T follicular helper cell (primary cell): ENCODE data around the gene POLD2.
"Not testable (repeated sequence)": the region's sequence is repeated elsewhere in the genome, so short reads cannot be mapped to it uniquely, and the experiment has no call there.

Experiments
- DNase-seq: peaks from one replicate; pipeline ENCODE4 v3.0.0-alpha.2; 2020; ENCODE audit warnings: low read depth
- total RNA-seq, 2 experiments: gene quantifications; one replicate each; lab custom pipeline; 2026; lab: John Stamatoyannopoulos, UW

POLD2 gene
- 71.7 to 217 reads per million in 2 experiments for total RNA-seq

GRCh38 chr7:44123190-44124003, at the start of gene POLD2:
Gene POLD2, minus strand, starts transcription at chr7:44123548. Its CDS starts 1,495 bp downstream, at chr7:44122053.
- peak; percentile 94 for DNase-seq

GRCh38 chr7:44172803-44173424, 49.6 kb upstream of the POLD2 start:
- DNase-seq = no peak

GRCh38 chr7:44172352-44172751, 49.0 kb upstream of the POLD2 start:
- DNase-seq = no peak

- not testable (repeated sequence) for DNase-seq
Observed at GRCh38 chr7:44171901-44172300, 48.6 kb upstream of the POLD2 start.

GRCh38 chr7:44167920-44168319, 44.6 kb upstream of the POLD2 start:
- DNase-seq = no peak

GRCh38 chr7:44163591-44163990, 40.2 kb upstream of the POLD2 start:
- DNase-seq = no peak

GRCh38 chr7:44162785-44163395, 39.5 kb upstream of the POLD2 start:
- no peak for DNase-seq

- DNase-seq = no peak
Observed at GRCh38 chr7:44162179-44162578, 38.8 kb upstream of the POLD2 start.

GRCh38 chr7:44161371-44161770, 38.0 kb upstream of the POLD2 start:
- no peak for DNase-seq

- DNase-seq = no peak
Observed at GRCh38 chr7:44159824-44160630, 36.7 kb upstream of the POLD2 start.

GRCh38 chr7:44158873-44159631, 35.7 kb upstream of the POLD2 start:
- DNase-seq = no peak

- no peak for DNase-seq
Observed at GRCh38 chr7:44158096-44158872, 34.9 kb upstream of the POLD2 start.

- no peak for DNase-seq
Observed at GRCh38 chr7:44157116-44158080, 34.0 kb upstream of the POLD2 start.

- DNase-seq = no peak
Observed at GRCh38 chr7:44156453-44157010, 33.2 kb upstream of the POLD2 start.

GRCh38 chr7:44155191-44156185, 32.1 kb upstream of the POLD2 start:
- no peak for DNase-seq

GRCh38 chr7:44154703-44155102, 31.4 kb upstream of the POLD2 start:
- no peak for DNase-seq

- no peak for DNase-seq
Observed at GRCh38 chr7:44153948-44154335, 30.6 kb upstream of the POLD2 start.
